SK-N-MC (cell line): ENCODE results near the gene AFF4.

Experiments
- FOXP2 ChIP-seq: optimal IDR thresholded peaks from 2 replicates; pipeline ENCODE3; 2011; ENCODE audit warnings: mild to moderate bottlenecking, moderate library complexity; ENCODE audit not compliant: insufficient read depth; ENCODE audit errors: extremely low read length, control extremely low read depth
- POLR2AphosphoS5 ChIP-seq: IDR thresholded peaks from 2 replicates; pipeline ENCODE4 v1.6.1; 2012; ENCODE audit warnings: mild to moderate bottlenecking, low read depth, low read length, borderline replicate concordance

DNA sequence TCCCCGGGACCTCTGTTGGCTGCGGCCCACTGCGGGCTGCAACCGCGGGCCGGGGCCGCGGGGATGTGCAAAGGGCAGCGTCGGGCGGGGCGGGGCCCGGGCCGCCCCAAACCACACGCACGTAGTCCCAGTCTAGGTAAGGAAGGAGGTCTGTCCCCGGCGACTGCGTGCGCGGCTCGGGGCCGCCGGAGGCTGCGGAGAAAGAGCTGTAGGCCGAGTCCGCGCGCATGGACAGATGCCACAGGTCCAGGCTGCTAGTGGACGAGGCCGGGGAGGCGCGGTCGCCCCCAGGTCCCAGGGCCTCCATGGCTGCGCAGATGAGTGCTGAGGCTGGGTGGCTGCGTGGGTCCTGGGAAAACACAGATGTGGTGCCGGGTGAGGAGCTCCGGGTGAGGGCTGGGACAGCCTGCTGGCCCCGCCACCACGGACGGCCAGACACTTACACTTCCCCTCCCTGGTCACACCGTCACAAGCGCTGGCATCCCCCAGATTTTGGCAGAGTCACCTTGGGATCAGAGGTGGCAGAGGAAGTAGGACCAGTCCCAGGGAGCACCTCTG, 137.5 kb downstream of the AFF4 start:
- no peak for TF ChIP-seq POLR2AphosphoS5
- TF ChIP-seq FOXP2: no peak
